ENCODE measurements around the gene SCN8A.

The SCN8A gene

DNA sequence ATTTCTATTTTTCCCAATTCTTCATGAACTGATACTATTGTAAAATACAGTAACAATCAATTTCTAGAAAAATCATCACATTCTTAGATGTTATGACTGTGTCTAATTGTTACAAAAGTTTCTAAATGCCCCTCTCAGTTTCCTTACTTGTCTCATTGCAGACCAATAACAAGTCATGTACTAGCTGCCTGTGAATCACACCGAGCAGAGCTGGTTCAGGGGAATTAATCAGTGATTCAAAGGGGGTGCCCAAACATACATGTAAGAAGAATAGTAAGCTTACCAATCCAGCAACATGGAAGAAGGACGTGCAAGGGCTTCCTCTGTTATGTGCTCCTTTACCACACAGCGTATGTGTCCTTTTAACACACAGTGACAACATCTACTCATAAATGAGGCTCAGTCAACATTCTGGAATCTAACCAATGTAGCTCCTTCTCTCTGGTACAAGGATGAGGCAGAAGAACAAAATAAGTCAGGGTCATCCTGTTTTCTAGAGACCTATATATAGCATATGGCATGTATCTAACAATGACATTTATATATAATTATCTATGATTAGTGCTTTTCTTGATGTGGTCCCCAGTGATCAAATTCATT lies 126.4 kb downstream of the SCN8A start:
- ATAC-seq (no peak), DNase-seq (no peak)

DNA sequence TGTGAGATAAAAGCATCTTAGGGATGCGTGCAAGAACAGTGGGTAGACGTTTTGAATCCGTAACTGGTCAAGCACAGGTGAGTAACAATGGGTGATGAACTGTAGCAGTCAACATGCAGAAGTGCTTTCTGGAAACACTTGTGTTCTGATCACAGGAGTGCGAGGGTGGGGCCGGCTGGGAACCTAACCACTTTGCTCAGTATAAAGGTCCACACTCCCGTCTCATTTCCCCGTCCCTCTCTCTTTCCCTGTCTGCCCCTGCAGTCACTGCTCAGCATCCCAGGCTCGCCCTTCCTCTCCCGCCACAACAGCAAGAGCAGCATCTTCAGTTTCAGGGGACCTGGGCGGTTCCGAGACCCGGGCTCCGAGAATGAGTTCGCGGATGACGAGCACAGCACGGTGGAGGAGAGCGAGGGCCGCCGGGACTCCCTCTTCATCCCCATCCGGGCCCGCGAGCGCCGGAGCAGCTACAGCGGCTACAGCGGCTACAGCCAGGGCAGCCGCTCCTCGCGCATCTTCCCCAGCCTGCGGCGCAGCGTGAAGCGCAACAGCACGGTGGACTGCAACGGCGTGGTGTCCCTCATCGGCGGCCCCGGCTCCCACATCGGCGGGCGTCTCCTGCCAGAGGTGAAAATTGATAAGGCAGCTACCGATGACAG lies 130.4 kb downstream of the SCN8A start:
- peak; percentile 58 for DNase-seq
- ATAC-seq: peak; percentile 94

DNA sequence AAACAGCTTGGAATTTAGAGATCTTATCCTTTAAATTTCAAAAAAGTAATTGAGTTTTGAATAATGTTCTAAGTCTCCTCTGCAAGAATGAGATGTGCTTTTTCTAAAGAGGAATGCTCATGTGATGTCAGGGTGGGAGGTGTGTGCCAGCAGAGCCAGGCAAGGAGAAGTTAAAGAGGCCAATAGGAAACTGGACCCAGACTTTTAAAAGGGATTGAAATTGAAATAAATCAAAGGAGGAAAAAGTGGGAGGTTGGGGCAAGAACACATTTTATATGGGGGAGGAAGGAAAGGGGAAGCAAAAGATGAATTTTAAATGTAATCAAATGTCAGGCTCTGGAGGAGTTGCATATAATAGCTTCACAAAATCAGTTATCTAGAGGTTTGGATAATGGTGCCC lies 131.4 kb downstream of the SCN8A start:
- no peak for DNase-seq

DNA sequence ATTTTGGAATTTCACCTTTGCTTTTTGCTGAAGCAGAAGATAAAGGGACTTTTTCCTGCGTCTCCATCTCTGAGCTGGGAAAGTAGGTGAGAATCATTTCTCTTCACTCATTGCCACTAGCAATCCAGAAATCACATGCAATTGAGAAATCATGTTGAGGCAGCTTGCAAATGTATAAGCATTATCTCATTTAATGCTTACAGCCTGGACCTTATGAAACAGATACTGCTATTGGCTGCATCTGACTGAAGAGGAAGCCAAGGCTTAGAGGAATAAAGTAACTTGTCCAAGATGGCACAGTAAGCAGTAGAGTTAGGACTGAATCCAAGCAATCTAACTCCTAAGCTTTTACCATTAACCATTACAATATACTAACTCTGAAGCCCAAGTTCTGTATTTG lies 135.1 kb downstream of the SCN8A start:
- DNase-seq (no peak), ATAC-seq (no peak)

More for the DNA sequence above, 131.4 kb downstream of the SCN8A start:
- no peak for ATAC-seq

DNA sequence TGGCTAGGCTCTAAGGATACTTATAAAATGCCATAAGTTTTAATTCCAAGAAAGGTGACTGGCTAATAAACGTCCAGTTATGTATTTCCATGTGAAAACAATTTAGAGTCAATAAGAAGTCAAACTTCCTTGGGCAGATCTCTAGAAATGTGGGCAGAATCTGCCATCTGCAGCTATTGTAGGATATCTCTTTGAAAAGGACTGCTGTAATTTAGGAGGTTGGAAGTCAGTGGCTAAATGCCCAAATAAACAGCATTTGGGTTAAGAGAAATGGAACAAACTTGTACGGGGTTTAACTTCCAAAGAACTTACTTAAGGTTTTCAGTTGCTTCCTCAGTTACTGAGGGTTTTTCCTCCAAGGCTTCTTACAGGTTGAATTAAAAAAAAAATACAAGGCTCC lies 135.9 kb downstream of the SCN8A start:
- ATAC-seq (no peak), DNase-seq (no peak)

DNA sequence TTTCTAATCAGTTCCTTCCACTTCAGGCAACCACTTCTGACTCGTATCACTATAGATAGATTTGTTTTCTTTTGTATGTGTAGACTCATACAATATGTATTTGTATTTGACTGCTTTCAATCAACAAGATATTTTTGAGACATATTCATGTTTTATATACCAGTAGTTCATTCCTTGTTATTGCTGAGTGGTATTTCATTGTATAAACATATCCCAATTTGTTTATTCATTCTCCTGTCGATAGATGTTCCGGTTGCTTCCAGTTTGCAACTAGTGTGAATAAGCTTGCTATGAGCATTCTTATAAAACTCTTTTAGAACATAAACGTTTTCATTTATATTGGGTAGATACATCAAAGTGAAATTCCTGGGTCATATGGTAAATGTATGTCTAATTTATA lies 138.3 kb downstream of the SCN8A start:
- ATAC-seq: no peak
- DNase-seq: no peak

DNA sequence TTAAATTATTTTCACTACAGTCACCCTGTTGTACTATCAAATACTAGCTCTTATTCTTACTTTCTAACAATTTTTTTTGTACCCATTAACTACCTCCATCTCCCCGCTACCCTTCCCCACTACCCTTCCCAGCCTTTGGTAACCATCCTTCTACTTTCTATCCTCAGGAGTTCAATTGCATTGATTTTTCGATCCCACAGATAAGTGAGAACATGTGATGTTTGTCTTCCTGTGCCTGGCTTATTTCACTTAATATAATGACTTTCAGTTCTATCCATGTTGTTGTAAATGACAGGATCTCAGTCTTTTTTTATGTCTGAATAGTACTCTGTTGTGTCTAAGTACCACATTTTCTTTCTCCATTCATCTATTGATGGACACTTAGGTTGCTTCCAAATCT lies 139.7 kb downstream of the SCN8A start:
- ATAC-seq (no peak), DNase-seq (no peak)

DNA sequence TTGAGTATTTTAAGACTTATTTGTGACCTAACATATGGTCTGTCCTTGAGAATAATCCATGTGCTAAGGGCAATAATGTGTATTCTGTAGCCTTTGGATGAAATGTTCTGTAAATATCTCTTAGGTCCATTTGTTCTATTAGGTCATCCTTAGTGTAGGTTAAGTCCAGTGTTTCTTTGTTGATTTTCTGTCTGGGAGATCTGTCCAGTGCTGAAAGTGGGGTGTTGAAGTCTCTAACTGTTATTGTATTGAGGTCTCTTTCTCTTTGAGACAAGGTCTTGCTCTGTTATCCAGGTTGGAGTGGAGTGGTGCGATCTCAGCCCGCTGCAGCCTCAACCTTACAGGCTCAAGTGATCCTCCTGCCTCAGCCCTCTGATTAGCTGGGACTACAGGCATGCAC lies 149.5 kb downstream of the SCN8A start:
- ATAC-seq (no peak), DNase-seq (no peak)

DNA sequence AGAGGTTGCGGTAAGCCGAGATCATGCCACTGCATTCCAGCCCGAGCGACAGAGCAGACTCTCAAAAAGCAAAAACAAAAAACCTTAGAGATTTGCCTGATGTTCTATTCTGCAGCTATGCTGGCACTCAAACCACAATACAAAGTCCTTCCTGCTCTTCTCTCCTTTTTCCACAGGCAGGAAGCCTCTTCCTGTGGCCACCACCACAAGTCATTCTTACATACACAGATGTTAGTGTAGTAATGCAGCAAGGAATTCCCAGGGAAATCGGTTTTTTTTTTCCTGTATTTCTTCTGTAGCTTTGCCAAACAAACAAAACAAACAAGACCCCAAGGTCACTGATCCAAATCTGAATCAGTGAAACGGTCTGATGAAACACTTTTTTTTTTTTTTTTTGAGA lies 153.2 kb downstream of the SCN8A start:
- ATAC-seq: no peak
- DNase-seq: no peak

DNA sequence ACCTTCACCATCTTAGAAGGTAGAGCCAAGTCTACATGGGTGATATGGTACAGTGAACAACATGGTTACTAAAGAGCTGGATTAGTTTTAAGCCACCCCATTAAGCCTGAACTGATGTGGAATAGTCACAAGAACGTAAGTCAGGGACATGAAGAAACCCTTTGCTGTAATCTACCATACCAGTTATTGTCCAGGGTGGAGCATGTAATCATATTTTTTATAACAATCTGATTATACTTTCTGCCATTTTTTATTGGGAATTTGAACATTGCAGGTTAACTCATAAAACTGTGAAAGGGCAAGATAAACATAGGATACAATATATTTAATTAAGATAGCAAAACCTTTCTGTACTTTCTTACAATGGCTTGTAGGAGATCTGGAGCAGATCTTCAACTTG lies 153.9 kb downstream of the SCN8A start:
- DNase-seq: no peak
- ATAC-seq: no peak

DNA sequence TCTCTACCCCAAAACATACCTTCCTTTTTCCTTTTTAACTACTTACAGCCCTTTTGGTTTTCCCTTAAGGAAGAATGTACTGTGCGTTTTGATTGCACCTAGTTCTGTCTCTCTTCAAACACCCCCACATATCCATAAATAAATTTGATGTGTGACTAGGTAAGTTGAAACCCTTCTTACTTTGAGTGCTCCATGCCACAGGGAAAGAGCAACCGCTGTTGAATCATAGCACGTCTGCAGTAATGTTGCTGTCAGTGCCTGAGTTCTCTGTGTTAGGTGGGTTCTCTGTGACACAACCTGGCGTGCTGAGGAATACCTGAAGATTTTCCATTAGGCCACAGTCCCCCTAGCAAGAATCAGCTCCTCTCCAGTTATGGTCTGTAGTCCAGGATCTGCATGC lies 155.4 kb downstream of the SCN8A start:
- no peak for DNase-seq
- ATAC-seq: no peak

DNA sequence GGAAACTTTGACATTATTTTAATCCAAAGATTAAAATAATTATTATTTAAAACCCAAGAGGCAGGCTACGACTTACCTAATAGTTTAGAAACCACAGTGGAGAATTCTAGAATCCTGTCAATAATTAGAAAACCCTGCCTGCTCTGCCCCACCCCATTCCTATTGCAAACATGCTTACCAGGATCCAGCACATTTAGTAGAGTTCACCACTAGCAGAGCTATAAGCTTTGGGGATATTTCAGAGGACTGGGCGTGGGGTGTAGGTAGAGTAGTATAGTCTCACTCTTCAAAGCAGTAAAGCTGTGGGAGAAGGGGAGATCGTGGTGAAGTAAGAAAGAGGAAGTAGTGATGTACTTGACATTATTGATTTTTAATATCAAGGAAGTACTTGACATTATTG lies 157.2 kb downstream of the SCN8A start:
- DNase-seq: no peak
- no peak for ATAC-seq

DNA sequence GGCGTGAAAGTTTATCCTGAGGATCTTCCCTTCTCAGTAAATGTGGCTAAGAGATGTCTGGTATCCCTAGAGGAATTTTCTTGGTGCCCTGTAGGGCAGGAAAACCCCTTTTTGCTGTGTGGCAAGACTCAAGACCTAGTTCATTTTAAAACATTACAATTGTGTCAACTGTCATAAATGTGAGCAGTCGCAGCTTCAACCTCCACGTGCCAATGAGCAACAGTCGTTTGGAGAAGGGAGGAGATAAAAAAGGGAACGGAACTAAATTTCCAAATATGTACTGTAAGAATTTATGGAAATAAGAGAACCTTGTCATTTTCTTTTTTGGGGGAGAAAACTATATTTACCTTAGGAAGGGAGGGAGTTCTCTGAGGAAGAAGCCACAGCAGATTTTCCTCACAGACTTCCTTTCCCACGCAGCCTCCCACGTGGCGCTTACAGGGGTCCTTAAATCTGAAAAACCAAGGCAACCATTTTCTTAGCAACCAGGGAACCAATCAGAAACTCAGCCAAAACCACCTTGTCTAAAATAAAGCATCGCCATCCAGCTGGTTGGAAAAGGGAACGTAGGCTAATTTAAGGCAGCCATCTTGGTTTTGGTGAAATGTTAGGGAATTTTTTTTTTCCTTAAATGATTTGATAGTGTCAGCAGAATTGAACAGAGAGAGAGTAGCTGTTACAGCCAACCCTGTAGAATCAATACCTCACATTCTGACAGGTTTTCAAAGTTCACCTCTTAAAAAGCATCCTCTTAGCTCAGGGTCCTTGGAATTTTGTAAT lies 158.4 kb downstream of the SCN8A start:
- ATAC-seq (no peak), DNase-seq (no peak)

DNA sequence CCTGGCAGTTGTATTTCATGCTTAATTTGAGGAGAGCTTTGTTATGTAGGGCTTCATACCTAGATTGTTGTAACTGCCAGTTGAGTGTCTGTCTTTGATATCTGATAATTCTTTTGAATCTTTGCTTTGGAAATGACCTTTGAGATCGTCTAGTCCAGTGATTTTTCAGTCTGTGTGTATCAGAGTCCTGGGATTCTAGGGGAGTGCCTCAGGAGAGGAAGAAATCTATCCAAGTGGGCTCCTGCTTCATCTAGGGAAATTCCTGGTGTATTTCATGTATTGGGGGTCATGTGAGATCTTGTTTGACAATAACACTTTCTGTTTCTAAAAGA lies 158.9 kb downstream of the SCN8A start:
- no peak for DNase-seq
- no peak for ATAC-seq

DNA sequence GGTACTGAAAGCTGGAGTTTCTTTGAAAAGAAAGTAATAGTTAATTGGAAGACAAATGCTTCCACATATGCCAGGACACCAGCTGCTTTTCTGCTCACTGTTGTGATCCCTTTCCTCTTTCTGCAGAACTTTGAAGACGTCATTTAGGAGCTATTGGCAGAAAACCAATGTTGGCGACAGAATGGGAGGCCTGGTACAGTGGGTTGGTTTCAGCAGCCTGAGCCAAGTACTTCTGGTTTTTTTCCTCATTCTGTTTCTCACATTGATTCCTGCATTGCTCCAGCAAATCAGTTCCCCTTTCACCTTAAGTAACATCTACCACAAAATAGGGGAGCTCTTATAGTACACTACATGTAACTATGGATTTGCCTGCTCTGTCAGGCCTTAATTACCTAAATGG lies 160.6 kb downstream of the SCN8A start:
- ATAC-seq (no peak), DNase-seq (no peak)

DNA sequence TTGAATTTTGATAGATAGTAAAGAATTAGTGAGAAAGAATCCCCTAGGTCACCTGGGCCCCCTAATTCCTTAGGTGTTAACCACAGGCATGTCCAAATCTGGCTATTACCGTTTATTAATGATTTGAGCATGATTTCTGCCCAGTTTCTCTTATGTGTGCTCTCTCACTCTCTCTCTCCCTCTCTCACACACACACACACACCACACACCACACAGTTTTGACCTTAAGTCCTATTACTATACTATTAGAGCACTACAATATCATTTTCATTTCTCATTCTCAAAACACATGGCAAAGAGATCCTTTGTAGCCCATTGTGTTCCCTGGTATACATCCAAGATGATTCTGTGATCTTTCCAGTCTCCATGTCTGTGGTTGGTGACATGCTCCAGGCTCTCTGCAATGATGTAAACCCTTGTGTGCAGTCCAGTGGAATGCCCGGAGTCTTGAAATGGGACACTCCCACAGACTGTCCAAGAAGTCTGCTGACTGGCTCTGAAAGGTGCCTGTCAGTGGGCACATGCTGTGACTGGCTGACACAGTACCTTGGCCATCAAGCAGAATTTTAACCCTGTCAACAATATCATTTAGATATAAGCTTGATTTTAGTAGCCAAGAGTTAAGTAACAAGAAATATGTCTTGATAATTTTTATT lies 161.3 kb downstream of the SCN8A start:
- no peak for DNase-seq
- no peak for ATAC-seq

DNA sequence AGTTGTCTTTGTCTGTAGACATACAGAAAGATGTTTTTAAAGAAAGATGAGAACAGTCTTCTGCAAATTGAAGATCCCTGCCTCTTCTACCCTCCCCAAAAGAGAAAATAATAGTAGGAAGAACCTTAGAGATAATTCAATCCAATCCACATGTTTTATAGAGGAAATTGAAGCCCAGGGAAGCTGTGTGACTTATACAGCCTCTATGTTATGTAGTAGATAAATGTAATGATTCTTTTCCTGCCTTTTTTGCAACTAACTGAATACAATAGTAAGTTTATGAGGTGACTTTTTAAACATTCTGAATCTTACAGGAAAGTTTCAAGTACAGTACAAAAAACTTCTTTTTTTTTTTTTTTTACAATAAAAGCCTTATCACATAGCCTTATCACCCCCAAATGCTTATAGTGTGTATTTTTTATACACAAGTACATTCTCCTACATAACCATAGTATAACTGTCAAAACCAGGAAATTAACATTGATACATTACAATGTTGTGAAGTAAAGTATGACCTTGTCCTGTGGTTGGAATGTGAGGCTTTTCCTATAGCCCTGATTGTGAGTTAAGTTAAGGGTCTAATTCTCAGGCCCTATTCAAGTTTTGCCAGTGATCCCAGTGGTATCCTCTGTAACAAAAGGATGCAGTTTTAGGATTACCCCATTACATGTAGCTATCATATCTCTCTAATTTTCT lies 163.1 kb downstream of the SCN8A start:
- no peak for DNase-seq
- no peak for ATAC-seq

DNA sequence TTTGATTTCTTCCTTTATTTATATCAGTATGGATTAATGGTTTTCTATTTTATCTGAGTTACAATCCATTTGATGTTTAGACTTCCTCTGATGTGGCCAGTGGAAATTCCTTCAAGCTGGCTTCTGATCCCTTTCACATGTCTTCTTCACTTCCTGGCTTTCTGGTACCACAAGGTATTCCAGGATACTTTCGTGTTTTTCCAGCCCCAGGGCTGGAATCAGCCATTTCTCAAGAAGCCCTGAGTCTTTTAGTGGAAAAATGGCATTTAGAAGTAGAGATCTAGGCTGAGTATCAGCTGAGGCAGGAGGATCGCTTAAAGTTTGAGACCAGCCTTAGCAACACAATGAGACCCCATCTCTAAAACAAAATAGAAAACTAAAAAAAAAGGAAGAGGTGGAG lies 164.2 kb downstream of the SCN8A start:
- no peak for DNase-seq

DNA sequence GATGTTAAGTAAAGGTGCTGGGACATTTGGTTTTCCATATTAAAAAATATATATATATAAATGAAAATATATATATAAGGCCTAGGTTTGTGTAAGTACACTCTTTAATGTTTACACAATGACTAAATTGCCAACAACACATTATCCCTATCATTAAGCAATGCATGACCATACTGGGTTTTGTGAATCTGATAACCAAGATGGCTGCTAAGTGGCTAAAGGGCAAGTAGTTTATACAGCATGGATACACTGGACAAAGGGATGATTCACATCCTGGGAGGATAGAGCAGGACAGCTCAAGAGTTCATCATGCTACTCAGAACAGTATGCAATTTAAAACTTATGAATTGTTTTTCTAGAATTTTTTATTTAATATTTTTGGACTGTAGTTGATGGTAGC lies 168.1 kb downstream of the SCN8A start:
- ATAC-seq: no peak
- DNase-seq: no peak

More for the DNA sequence above, 164.2 kb downstream of the SCN8A start:
- no peak for ATAC-seq

DNA sequence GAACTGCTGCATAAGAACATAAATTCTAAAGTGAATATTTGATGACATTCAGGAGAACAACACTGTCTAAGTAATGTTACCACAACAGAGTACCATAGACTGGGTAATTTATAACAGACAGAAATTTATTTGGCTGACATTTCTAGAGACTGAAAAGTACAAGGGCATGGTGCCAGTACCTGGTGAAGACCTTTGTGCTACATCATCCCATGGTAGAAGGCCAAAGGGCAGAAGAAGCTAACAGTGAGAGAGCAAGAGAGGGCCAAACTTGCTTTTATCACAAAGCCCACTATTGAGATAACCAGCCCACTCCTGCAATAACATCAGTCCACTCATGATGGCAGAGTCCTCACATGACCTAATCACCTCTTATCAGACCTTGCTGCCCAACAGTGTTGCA lies 168.7 kb downstream of the SCN8A start:
- DNase-seq (no peak), ATAC-seq (no peak)

DNA sequence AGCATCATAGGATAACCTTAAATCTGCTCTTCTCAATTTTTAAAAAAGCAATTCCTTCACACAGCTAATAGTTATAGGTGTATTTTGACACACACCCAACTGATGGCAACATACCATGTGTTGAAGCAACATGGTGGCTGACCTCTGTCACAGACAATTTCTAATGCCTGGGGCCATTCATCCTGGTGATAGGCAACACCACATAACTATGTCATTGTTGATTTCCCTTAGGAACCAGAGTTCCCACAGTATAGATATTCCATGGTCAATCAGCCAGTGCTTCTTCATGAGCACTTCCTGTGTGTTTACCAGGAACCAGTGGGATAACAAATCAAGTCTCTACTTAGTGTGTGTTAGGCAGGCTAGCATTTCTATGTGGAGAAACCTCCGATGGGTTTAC lies 169.2 kb downstream of the SCN8A start:
- no peak for ATAC-seq
- DNase-seq: no peak

DNA sequence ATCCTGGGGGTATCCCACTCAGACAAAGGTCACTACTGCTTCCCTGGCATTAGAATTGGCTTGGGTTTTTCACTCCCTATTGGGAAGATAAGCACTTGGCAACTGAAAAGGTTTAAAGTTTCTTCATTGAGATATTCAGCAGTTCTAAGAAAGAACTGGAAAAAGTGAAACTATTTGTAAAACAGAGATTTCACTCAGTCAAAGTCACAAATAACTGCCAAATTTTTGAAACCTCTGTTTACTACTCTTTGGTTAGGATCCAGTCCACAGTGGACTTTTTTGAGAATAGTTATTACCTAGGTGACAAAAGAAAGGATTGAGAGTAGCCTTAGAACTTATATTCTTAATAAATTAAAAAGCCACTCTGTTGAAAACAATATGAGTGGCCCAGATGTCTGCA lies 172.7 kb downstream of the SCN8A start:
- DNase-seq (no peak), ATAC-seq (no peak)

Measured in stimulated activated naive CD8-positive, alpha-beta T cell treated with anti-CD3 and anti-CD28 coated beads, Interleukin-15, Interleukin-2, amounts not matched to agents 100 U/mL and 50 U/mL, for 24 hours (primary cell).